ENCODE data around the gene CTSV.
"Not testable (repeated sequence)": the region's sequence is repeated elsewhere in the genome, so short reads cannot be mapped to it uniquely, and the experiment has no call there.

The CTSV gene

GRCh38 chr9:97038611-97039513 is at the start of gene CTSV:
CTSV (minus strand) TSS chr9:97039142; CDS start chr9:97038043, 1,099 bp downstream.
- in situ Hi-C loops (cut with MboI; ENCODE audit: low sequenced_read_pairs), result no loop called here

GRCh38 chr9:97087668-97088215 is 48.8 kb upstream of the CTSV start:
- in situ Hi-C loops (cut with MboI; ENCODE audit: low sequenced_read_pairs), result not testable (repeated sequence)

GRCh38 chr9:97084562-97084991 is 45.6 kb upstream of the CTSV start:
- in situ Hi-C loops (cut with MboI; ENCODE audit: low sequenced_read_pairs), result not testable (repeated sequence)

- in situ Hi-C loops (cut with MboI; ENCODE audit: low sequenced_read_pairs), result no loop called here
Measured at GRCh38 chr9:97078362-97078761, 39.4 kb upstream of the CTSV start.

- in situ Hi-C loops (cut with MboI; ENCODE audit: low sequenced_read_pairs), result no loop called here
Measured at GRCh38 chr9:97077452-97078295, 38.7 kb upstream of the CTSV start.

GRCh38 chr9:97076731-97077451 is 37.9 kb upstream of the CTSV start:
- in situ Hi-C loops (cut with MboI; ENCODE audit: low sequenced_read_pairs), result not testable (repeated sequence)

GRCh38 chr9:97076238-97076637 is 37.3 kb upstream of the CTSV start:
- in situ Hi-C loops (cut with MboI; ENCODE audit: low sequenced_read_pairs), result no loop called here

- in situ Hi-C loops (cut with MboI; ENCODE audit: low sequenced_read_pairs), result no loop called here
Measured at GRCh38 chr9:97075289-97075985, 36.5 kb upstream of the CTSV start.

- in situ Hi-C loops (cut with MboI; ENCODE audit: low sequenced_read_pairs), result no loop called here
Measured at GRCh38 chr9:97073506-97073905, 34.6 kb upstream of the CTSV start.

GRCh38 chr9:97072285-97072776 is 33.4 kb upstream of the CTSV start:
- in situ Hi-C loops (cut with MboI; ENCODE audit: low sequenced_read_pairs), result no loop called here

GRCh38 chr9:97070325-97070724 is 31.4 kb upstream of the CTSV start:
- in situ Hi-C loops (cut with MboI; ENCODE audit: low sequenced_read_pairs), result not testable (repeated sequence)

GRCh38 chr9:97067490-97067889 is 28.5 kb upstream of the CTSV start:
- in situ Hi-C loops (cut with MboI; ENCODE audit: low sequenced_read_pairs), result no loop called here

- in situ Hi-C loops (cut with MboI; ENCODE audit: low sequenced_read_pairs), result no loop called here
Measured at GRCh38 chr9:97064176-97064575, 25.2 kb upstream of the CTSV start.

- in situ Hi-C loops (cut with MboI; ENCODE audit: low sequenced_read_pairs), result no loop called here
Measured at GRCh38 chr9:97060796-97061195, 21.9 kb upstream of the CTSV start.

- in situ Hi-C loops (cut with MboI; ENCODE audit: low sequenced_read_pairs), result no loop called here
Measured at GRCh38 chr9:97059626-97060025, 20.7 kb upstream of the CTSV start.

GRCh38 chr9:97057651-97058050 is 18.7 kb upstream of the CTSV start:
- in situ Hi-C loops (cut with MboI; ENCODE audit: low sequenced_read_pairs), result no loop called here

GRCh38 chr9:97055891-97056290 is 16.9 kb upstream of the CTSV start:
- in situ Hi-C loops (cut with MboI; ENCODE audit: low sequenced_read_pairs), result not testable (repeated sequence)

- in situ Hi-C loops (cut with MboI; ENCODE audit: low sequenced_read_pairs), result no loop called here
Measured at GRCh38 chr9:97053717-97054116, 14.8 kb upstream of the CTSV start.

- in situ Hi-C loops (cut with MboI; ENCODE audit: low sequenced_read_pairs), result no loop called here
Measured at GRCh38 chr9:97052735-97053134, 13.8 kb upstream of the CTSV start.

GRCh38 chr9:97046228-97046627 is 7.3 kb upstream of the CTSV start:
- in situ Hi-C loops (cut with MboI; ENCODE audit: low sequenced_read_pairs), result no loop called here
